ENCODE measurements around the gene SUMF1. TPM values are rescaled to one million over a fixed set of nuclear protein-coding genes. Genes with fewer than 3 reads are reported as not detected.
A peak's percentile ranks its signal among the peaks of the same experiment; 100 is the strongest.
"Not testable (repeated sequence)": the region's sequence is repeated elsewhere in the genome, so short reads cannot be mapped to it uniquely, and the experiment has no call there.

Gene SUMF1
- total RNA-seq, 1 experiment from 2014 or later: 11.6 TPM

GRCh38 chr3:4350789-4351163 lies 116.3 kb downstream of the SUMF1 start:
- H3K4me3 ChIP-seq (ENCODE audit: insufficient read depth, low read depth, low read length): no peak overlapping the region
- no peaks in the 10 kb centered on the region for H3K36me3 ChIP-seq (replicated peaks; ENCODE audit: control insufficient read depth, insufficient read depth, low read length)
- H3K27me3 ChIP-seq (ENCODE audit: control insufficient read depth, insufficient read depth, low read length): no peaks in the 10 kb centered on the region
- peak; percentile 54 for DNase-seq

- no peaks in the 10 kb centered on the region for H3K27me3 ChIP-seq (ENCODE audit: control insufficient read depth, insufficient read depth, low read length)
- H3K36me3 ChIP-seq (replicated peaks; ENCODE audit: control insufficient read depth, insufficient read depth, low read length): no peaks in the 10 kb centered on the region
- DNase-seq: no peak
- no peak overlapping the region for H3K4me3 ChIP-seq (ENCODE audit: insufficient read depth, low read depth, low read length)
These were observed 123.8 kb downstream of the SUMF1 start for GRCh38 chr3:4343258-4343657.

- no peak for DNase-seq
- Histone ChIP-seq H3K36me3 (replicated peaks; ENCODE audit: control insufficient read depth, insufficient read depth, low read length) (no peaks in the 10 kb centered on the region), H3K4me3 (ENCODE audit: insufficient read depth, low read depth, low read length) (no peak overlapping the region), H3K27me3 (ENCODE audit: control insufficient read depth, insufficient read depth, low read length) (no peaks in the 10 kb centered on the region)
These were observed 125.8 kb downstream of the SUMF1 start for GRCh38 chr3:4341336-4341675.

GRCh38 chr3:4340411-4341335 lies 126.4 kb downstream of the SUMF1 start:
- Histone ChIP-seq H3K27me3 (ENCODE audit: control insufficient read depth, insufficient read depth, low read length) (no peaks in the 10 kb centered on the region), H3K36me3 (replicated peaks; ENCODE audit: control insufficient read depth, insufficient read depth, low read length) (no peaks in the 10 kb centered on the region), H3K4me3 (ENCODE audit: insufficient read depth, low read depth, low read length) (no peak overlapping the region)
- DNase-seq: no peak

- no peak for DNase-seq
- no peak overlapping the region for H3K4me3 ChIP-seq (ENCODE audit: insufficient read depth, low read depth, low read length)
These were observed 127.0 kb downstream of the SUMF1 start for GRCh38 chr3:4340077-4340410.

GRCh38 chr3:4338751-4339150 lies 128.3 kb downstream of the SUMF1 start:
- Histone ChIP-seq H3K36me3 (replicated peaks; ENCODE audit: control insufficient read depth, insufficient read depth, low read length) (no peaks in the 10 kb centered on the region), H3K27me3 (ENCODE audit: control insufficient read depth, insufficient read depth, low read length) (no peaks in the 10 kb centered on the region), H3K4me3 (ENCODE audit: insufficient read depth, low read depth, low read length) (no peak overlapping the region)
- DNase-seq: no peak

More at GRCh38 chr3:4340077-4340410, 127.0 kb downstream of the SUMF1 start:
- no peaks in the 10 kb centered on the region for H3K36me3 ChIP-seq (replicated peaks; ENCODE audit: control insufficient read depth, insufficient read depth, low read length)
- no peaks in the 10 kb centered on the region for H3K27me3 ChIP-seq (ENCODE audit: control insufficient read depth, insufficient read depth, low read length)

- no peaks in the 10 kb centered on the region for H3K27me3 ChIP-seq (ENCODE audit: control insufficient read depth, insufficient read depth, low read length)
- DNase-seq: no peak
- no peak overlapping the region for H3K4me3 ChIP-seq (ENCODE audit: insufficient read depth, low read depth, low read length)
- H3K36me3 ChIP-seq (replicated peaks; ENCODE audit: control insufficient read depth, insufficient read depth, low read length): no peaks in the 10 kb centered on the region
These were observed 130.1 kb downstream of the SUMF1 start for GRCh38 chr3:4336850-4337546.

- Histone ChIP-seq H3K36me3 (replicated peaks; ENCODE audit: control insufficient read depth, insufficient read depth, low read length) (no peaks in the 10 kb centered on the region), H3K27me3 (ENCODE audit: control insufficient read depth, insufficient read depth, low read length) (no peaks in the 10 kb centered on the region), H3K4me3 (ENCODE audit: insufficient read depth, low read depth, low read length) (no peak overlapping the region)
- DNase-seq: no peak
These were observed 131.1 kb downstream of the SUMF1 start for GRCh38 chr3:4335840-4336562.

GRCh38 chr3:4334548-4334947 lies 132.5 kb downstream of the SUMF1 start:
- Histone ChIP-seq H3K27me3 (ENCODE audit: control insufficient read depth, insufficient read depth, low read length) (no peaks in the 10 kb centered on the region), H3K36me3 (replicated peaks; ENCODE audit: control insufficient read depth, insufficient read depth, low read length) (no peaks in the 10 kb centered on the region), H3K4me3 (ENCODE audit: insufficient read depth, low read depth, low read length) (no peak overlapping the region)
- no peak for DNase-seq

- H3K36me3 ChIP-seq (replicated peaks; ENCODE audit: control insufficient read depth, insufficient read depth, low read length): no peaks in the 10 kb centered on the region
- no peak overlapping the region for H3K4me3 ChIP-seq (ENCODE audit: insufficient read depth, low read depth, low read length)
- DNase-seq: no peak
- no peaks in the 10 kb centered on the region for H3K27me3 ChIP-seq (ENCODE audit: control insufficient read depth, insufficient read depth, low read length)
These were observed 134.1 kb downstream of the SUMF1 start for GRCh38 chr3:4332991-4333390.

- H3K36me3 ChIP-seq (replicated peaks; ENCODE audit: control insufficient read depth, insufficient read depth, low read length): no peaks in the 10 kb centered on the region; the same call in 1 of the 2 replicates
- H3K4me3 ChIP-seq (ENCODE audit: insufficient read depth, low read depth, low read length): no peak overlapping the region
- H3K27me3 ChIP-seq (ENCODE audit: control insufficient read depth, insufficient read depth, low read length): no peaks in the 10 kb centered on the region
- DNase-seq: no peak
These were observed 134.5 kb downstream of the SUMF1 start for GRCh38 chr3:4332574-4332973.

GRCh38 chr3:4332111-4332510 lies 135.0 kb downstream of the SUMF1 start:
- Histone ChIP-seq H3K4me3 (ENCODE audit: insufficient read depth, low read depth, low read length) (no peak overlapping the region), H3K36me3 (replicated peaks; ENCODE audit: control insufficient read depth, insufficient read depth, low read length) (no peaks in the 10 kb centered on the region; the same call in 1 of the 2 replicates), H3K27me3 (ENCODE audit: control insufficient read depth, insufficient read depth, low read length) (no peaks in the 10 kb centered on the region)
- DNase-seq: no peak

- not testable (repeated sequence) for H3K36me3 ChIP-seq (replicated peaks; ENCODE audit: control insufficient read depth, insufficient read depth, low read length); DNase-seq; H3K4me3 ChIP-seq (ENCODE audit: insufficient read depth, low read depth, low read length); H3K27me3 ChIP-seq (ENCODE audit: control insufficient read depth, insufficient read depth, low read length)
These were observed 137.3 kb downstream of the SUMF1 start for GRCh38 chr3:4329806-4330205.

- Histone ChIP-seq H3K36me3 (replicated peaks; ENCODE audit: control insufficient read depth, insufficient read depth, low read length) (no peaks in the 10 kb centered on the region; the same call in 1 of the 2 replicates), H3K4me3 (ENCODE audit: insufficient read depth, low read depth, low read length) (no peak overlapping the region), H3K27me3 (ENCODE audit: control insufficient read depth, insufficient read depth, low read length) (no peaks in the 10 kb centered on the region)
- DNase-seq: no peak
These were observed 140.2 kb downstream of the SUMF1 start for GRCh38 chr3:4326868-4327267.

Measured in H7 (cell line).